ENCODE results near the gene FCSK. TPM values are rescaled to one million over a fixed set of nuclear protein-coding genes. Genes with fewer than 3 reads are reported as not detected.

FCSK gene
- total RNA-seq, 1 donor from 2014 or later, result 18.8 TPM

GRCh38 chr16:70438585-70438968 lies 15.8 kb upstream of the FCSK start:
- H3K27ac Mint-ChIP-seq, result peak overlapping the region; percentile 77
- H3K27me3 Mint-ChIP-seq, result no peaks in the 10 kb centered on the region
- H3K36me3 Mint-ChIP-seq (ENCODE audit: insufficient read depth), result peaks cover 3% of the 10 kb centered on the region
- H3K4me3 Mint-ChIP-seq (ENCODE audit: low read depth), result peak overlapping the region; percentile 92
- TF ChIP-seq CTCF (IDR thresholded peaks at IDR 0.05; ENCODE audit: unreplicated experiment), result no peak
- H3K4me1 Mint-ChIP-seq (ENCODE audit: low read depth), result peaks cover 34% of the 10 kb centered on the region
- H3K9me3 Mint-ChIP-seq (ENCODE audit: low read depth), result no peaks in the 10 kb centered on the region
- peak; percentile 28 for DNase-seq (ENCODE audit: low spot score, unreplicated experiment)

- peak within 1 kb of the TSS; percentile 97 for H3K27ac Mint-ChIP-seq
Measured at GRCh38 chr16:70438969-70439862, 15.2 kb upstream of the FCSK start, which contains the start of gene ST3GAL2. Gene ST3GAL2, minus strand, starts transcription at chr16:70439100. Its CDS starts 40,570 bp downstream, at chr16:70398530.

DNA sequence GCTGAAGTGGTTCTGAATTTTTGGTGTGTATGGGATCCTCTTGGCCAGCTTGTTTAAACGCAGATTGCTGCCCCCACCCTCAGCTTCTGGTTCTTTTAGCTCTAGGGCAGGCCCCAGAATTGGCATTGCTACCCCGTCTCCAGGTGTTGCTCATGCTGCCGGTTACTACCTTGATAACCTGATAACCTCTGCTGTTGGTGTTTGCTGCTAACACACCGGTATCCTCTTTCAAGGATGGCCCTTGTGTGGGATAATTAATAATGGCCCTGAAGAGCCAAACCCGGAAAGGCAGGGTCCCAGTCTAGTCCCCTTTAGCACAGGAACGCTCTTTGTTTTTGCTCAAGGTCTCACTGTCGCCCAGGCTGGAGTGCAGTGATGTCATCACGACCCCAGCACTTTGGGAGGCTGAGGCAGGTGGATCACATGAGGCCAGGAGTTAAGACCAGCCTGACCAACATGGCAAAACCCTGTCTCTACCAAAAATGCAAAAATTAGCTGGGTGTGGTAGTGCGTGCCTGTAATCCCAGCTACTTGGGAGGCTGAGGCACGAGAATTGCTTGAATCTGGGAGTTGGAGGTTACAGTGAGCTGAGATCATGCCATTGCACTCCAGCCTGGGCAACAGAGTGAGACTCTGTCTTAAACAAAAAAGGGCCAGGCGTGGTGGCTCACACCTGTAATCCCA lies 14.2 kb upstream of the FCSK start:
- Mint-ChIP-seq H3K27me3 (no peaks in the 10 kb centered on the region), H3K4me3 (ENCODE audit: low read depth) (peak overlapping the region; percentile 84), H3K4me1 (ENCODE audit: low read depth) (peaks cover 33% of the 10 kb centered on the region), H3K36me3 (ENCODE audit: insufficient read depth) (no peaks in the 10 kb centered on the region), H3K27ac (peak overlapping the region; percentile 97), H3K9me3 (ENCODE audit: low read depth) (no peaks in the 10 kb centered on the region)
- no peak for TF ChIP-seq CTCF (IDR thresholded peaks at IDR 0.05; ENCODE audit: unreplicated experiment)
- no peak for DNase-seq (ENCODE audit: low spot score, unreplicated experiment)

More at GRCh38 chr16:70438969-70439862, 15.2 kb upstream of the FCSK start, which contains the start of gene ST3GAL2:
- H3K27me3 Mint-ChIP-seq, result no peaks in the 10 kb centered on the region
- no peak for TF ChIP-seq CTCF (IDR thresholded peaks at IDR 0.05; ENCODE audit: unreplicated experiment)
- DNase-seq (ENCODE audit: low spot score, unreplicated experiment), result peak; percentile 92
- no peaks in the 10 kb centered on the region for H3K9me3 Mint-ChIP-seq (ENCODE audit: low read depth)
- H3K4me1 Mint-ChIP-seq (ENCODE audit: low read depth), result peaks cover 29% of the 10 kb centered on the region
- peak within 1 kb of the TSS; percentile 92 for H3K4me3 Mint-ChIP-seq (ENCODE audit: low read depth)
- no peaks in the 10 kb centered on the region for H3K36me3 Mint-ChIP-seq (ENCODE audit: insufficient read depth)

DNA sequence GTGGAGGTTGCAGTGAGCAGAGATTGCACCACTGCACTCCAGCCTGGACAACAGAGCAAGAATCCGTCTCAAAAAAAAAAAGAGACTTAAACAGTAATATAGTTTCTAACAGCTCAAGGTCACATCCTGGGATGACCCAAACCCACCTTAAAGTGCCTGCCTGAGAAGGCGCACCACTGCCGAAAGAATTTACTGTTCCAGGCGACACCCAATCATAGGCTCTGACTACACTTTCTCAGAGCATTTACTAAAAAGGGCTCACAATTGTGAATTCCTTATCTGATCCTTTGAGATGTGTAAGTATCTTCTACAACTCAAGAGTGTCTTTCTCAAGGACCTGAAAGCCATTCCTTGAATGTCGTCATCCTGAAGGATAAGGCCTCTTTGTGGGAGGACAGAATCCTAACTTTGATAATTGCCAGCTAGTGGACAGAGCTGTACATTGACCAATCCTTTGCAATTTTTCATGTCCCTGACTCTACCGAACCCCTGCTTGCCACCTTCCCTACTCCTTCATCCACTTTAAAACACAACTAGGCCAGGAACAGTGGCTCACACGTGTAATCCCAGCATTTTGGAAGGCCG lies 12.9 kb upstream of the FCSK start:
- Mint-ChIP-seq H3K36me3 (ENCODE audit: insufficient read depth) (no peaks in the 10 kb centered on the region), H3K27ac (no peak overlapping the region), H3K27me3 (no peaks in the 10 kb centered on the region), H3K4me3 (ENCODE audit: low read depth) (no peak overlapping the region), H3K9me3 (ENCODE audit: low read depth) (no peaks in the 10 kb centered on the region), H3K4me1 (ENCODE audit: low read depth) (peaks cover 31% of the 10 kb centered on the region)
- DNase-seq (ENCODE audit: low spot score, unreplicated experiment), result no peak
- no peak for TF ChIP-seq CTCF (IDR thresholded peaks at IDR 0.05; ENCODE audit: unreplicated experiment)

DNA sequence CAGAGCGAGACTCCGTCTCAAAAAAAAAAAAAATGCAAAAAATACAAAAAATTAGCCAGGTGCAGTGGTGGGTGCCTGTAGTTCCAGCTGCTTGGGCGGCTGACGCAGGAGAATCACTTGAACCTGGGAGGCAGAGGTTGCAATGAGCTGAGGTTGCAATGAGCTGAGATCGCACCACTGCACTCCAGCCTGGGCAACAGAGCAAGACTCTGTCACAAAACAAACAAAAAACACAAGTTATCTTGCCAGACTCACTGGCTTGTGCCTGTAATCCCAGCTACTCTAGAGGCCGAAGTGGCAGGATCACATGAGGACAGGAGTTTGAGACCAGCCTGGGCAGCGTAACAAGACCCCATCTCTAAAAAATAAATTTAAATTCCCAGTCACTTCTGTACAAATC lies 12.1 kb upstream of the FCSK start:
- no peaks in the 10 kb centered on the region for H3K27me3 Mint-ChIP-seq
- H3K27ac Mint-ChIP-seq, result no peak overlapping the region

More for the DNA sequence above, 12.1 kb upstream of the FCSK start:
- H3K4me3 Mint-ChIP-seq (ENCODE audit: low read depth), result no peak overlapping the region
- no peak for DNase-seq (ENCODE audit: low spot score, unreplicated experiment)
- TF ChIP-seq CTCF (IDR thresholded peaks at IDR 0.05; ENCODE audit: unreplicated experiment), result no peak
- peaks cover 22% of the 10 kb centered on the region for H3K4me1 Mint-ChIP-seq (ENCODE audit: low read depth)
- no peaks in the 10 kb centered on the region for H3K9me3 Mint-ChIP-seq (ENCODE audit: low read depth)
- no peaks in the 10 kb centered on the region for H3K36me3 Mint-ChIP-seq (ENCODE audit: insufficient read depth)
